VCaP (cell line): Measurements from ENCODE around the gene SMIM29.

Experiments
- H3K27ac ChIP-seq: fragments of 450-650 bp; 2 replicates; pipeline ENCODE4 v1.5.1; 2017
- CTCF ChIP-seq: fragments of 450-650 bp; conservative IDR thresholded peaks from 2 replicates; pipeline ENCODE4 v1.5.1; 2017; ENCODE audit warnings: mild to moderate bottlenecking, moderate library complexity

SMIM29 gene

DNA sequence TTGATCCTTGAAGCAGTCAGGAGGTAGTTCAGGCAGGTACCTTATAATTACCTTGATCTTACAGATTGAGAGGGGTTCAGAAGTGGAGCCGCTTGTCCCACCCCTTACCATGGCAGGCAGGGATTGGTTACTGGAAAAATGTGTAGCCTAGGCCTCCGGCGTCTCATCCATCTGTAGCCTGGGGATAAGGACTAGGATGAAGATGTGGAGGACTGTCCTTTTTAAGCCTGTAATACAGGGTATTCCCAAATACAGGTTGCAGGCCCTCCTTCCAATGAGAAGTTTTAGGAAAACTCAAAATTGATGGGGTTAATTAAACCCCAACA, 9.3 kb downstream of the SMIM29 start:
- TF ChIP-seq CTCF = no peak
- peak overlapping the region; percentile 99; the same call in 1 of the 2 replicates for H3K27ac ChIP-seq

- TF ChIP-seq CTCF = no peak
- peak overlapping the region; percentile 99 for H3K27ac ChIP-seq
Observed at GRCh38 chr6:34238585-34239499, 10.0 kb downstream of the SMIM29 start.

DNA sequence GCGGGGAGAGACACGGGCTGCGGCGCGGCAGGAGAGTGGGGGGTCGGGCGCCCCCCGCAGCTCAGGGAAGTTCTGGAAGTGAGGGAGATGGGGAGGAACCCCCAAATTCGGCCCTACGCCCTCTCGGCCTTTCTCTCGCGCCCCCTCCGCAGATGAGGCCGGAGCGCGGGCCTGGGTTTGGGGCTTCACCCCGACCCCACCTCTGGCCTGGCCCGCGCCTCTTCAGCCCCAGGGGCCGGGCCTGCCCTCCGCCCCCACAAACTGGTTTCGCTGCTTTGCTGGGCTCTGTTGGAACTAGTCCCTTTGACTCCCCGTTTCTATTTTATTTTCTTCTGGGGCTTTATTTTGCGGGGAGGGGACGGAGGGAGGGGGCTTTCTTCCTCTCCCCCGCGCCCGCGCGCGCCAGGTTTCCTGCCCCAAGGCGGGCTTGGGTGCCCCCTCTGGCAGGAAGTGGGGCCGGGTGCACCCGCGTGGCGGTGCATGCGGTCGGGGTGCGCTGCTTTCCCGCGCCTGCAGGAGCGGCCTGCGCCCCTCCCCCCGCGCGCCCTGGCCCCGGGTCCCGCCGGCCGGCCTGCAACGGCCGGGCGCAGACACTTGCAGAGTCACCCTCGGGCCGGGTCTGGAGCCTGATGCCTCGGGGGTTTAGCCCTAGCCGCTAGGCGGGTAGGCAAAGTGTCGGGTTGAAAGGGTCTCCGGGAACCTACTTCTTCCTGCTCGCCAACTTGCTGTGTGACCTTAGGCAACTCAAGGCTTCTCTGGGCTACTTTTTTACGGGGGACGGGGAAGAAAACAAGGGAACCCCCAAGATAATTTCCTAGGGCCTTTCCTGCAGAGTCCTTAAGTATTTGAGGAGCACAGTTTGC, 10.9 kb downstream of the SMIM29 start:
- TF ChIP-seq CTCF = peak; percentile 65
- H3K27ac ChIP-seq = peak overlapping the region; percentile 99

DNA sequence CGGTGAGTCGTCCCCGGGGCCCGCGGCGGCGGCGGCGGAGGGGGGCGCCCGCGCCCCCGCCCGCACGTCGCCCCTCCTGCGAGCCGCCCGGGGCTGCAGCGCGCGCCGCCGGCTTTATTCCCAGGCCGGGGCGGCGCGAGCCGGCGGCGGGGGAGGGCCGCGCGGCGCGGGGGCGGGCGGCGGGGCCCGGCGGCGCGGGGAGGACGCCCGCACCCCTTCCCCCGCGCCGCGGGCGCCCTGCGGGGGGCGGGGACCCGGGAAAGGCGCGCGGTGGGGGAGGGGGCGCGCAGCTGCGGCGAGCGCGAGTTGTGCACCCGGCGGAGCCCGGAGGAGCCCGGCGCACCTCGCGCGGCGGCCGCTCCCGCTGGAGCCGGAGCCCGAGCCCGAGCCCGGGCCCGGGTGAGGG, 11.5 kb downstream of the SMIM29 start:
- no peak for TF ChIP-seq CTCF
- H3K27ac ChIP-seq = peak overlapping the region; percentile 99

DNA sequence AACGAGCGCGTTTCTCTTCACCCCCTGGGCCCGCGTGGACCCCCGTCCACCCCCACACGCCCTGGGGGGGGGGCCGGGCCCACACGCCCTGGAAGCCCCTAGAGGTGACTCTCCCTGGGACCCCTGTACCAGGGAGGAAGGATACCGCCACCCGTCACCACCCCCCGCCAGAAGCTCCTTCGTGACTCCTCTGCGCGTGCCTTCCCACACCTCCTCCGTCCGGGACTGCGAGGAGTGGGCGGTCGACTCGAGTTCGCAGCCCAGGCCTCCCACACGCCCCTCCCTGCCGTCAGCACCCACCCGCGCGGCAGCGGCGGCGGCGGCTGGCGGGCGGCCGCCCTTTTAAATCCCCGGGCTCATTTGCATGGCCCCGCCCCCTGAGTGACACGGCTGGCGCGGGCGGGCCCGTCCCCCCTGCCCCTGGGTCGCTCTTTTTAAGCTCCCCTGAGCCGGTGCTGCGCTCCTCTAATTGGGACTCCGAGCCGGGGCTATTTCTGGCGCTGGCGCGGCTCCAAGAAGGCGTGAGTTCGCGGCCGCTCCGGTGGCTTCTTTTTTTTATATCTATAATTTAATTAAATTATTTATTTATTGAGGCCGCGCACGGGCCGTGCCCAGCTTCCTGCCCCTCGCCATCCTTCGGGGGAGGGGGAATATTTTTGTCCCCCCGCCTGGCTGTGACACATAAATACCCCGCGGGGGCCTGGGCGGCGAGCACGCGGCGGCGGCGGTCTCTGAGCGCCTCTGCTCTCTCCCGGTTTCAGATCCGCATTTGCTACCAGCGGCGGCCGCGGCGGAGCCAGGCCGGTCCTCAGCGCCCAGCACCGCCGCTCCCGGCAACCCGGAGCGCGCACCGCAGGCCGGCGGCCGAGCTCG, 12.1 kb downstream of the SMIM29 start, which contains the start of gene HMGA1:
Gene HMGA1, plus strand, starts transcription at position 431 of the 873 bp plus-strand sequence. CDS start 3,908 bp downstream, outside the sequence.
- TF ChIP-seq CTCF = no peak
- H3K27ac ChIP-seq = peak within 1 kb of the TSS; percentile 99

- TF ChIP-seq CTCF = no peak
- H3K27ac ChIP-seq = peak overlapping the region; percentile 99
Observed at GRCh38 chr6:34236131-34236442, 12.7 kb downstream of the SMIM29 start.
